IPS DF 6.9 (cell line): ENCODE results near the gene RASSF10.

ENCODE experiments used
- DNase-seq: peaks from one replicate; pipeline ENCODE4 v3.0.0-alpha.2; 2013; ENCODE audit warnings: low read depth, low spot score
- H3K27ac ChIP-seq: one replicate; pipeline ENCODE4 v1.5.1; 2013; ENCODE audit warnings: low read length, control low read depth
- H3K27me3 ChIP-seq: 2 replicates; pipeline ENCODE4 v1.6.1; 2013; ENCODE audit warnings: mild to moderate bottlenecking, low read length; ENCODE audit not compliant: control insufficient read depth, insufficient read depth
- H3K36me3 ChIP-seq: 2 replicates; pipeline ENCODE4 v1.6.1; 2013; ENCODE audit warnings: low read length; ENCODE audit not compliant: control insufficient read depth, insufficient read depth
- H3K4me1 ChIP-seq: 2 replicates; pipeline ENCODE4 v1.6.1; 2013; ENCODE audit warnings: low read length; ENCODE audit not compliant: control insufficient read depth, insufficient read depth
- H3K4me3 ChIP-seq: 2 replicates; pipeline ENCODE4 v1.5.1; 2013; ENCODE audit warnings: mild to moderate bottlenecking, low read length
- H3K9me3 ChIP-seq: 2 replicates; pipeline ENCODE4 v1.6.1; 2013; ENCODE audit warnings: low read length, inconsistent platforms; ENCODE audit not compliant: control insufficient read depth, insufficient read depth
- WGBS: extraction: QIAGEN DNeasy Blood & Tissue Kit; methylation state at CpG from one replicate; pipeline ENCODE4 v1.1.7; 2013; ENCODE audit warnings: mixed read lengths, missing lambda C conversion rate; ENCODE audit not compliant: insufficient read length, insufficient coverage; 5-methylcytosine and 5-hydroxymethylcytosine counted together

Gene RASSF10

DNA sequence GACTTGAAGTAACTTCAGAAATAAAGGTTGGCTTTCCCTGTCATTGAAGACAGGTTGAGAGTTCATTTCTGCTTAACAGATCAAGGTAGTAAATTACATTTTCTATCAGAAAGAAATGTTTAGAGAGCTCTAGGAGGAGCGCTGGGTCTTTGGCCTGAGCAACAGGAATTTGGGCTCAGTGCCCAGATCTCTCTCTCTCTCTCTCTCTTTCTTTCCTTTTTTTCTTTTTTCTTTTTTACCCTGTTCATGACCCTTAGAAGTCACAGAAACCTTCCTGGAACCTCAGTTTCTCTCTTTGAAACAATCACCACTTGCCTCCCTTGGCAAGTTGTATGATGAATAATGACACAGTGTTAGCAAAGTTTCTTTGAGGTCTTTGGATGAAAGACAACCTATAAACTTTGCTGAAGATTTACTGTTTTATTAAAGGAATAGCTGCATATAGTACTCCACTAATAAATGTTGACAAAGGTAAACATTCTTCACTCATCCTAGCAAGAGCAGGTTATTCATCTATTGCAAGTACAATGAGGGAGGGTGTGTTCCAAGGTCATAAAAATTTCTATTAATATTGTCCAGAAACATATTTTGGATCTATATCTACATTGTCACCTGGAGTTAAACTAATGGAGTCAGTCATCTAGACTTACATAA, 35.5 kb upstream of the RASSF10 start:
- Histone ChIP-seq H3K4me1 (no peaks in the 10 kb centered on the region), H3K9me3 (no peaks in the 10 kb centered on the region), H3K4me3 (no peak overlapping the region), H3K27ac (no peak overlapping the region), H3K27me3 (no peaks in the 10 kb centered on the region), H3K36me3 (no peaks in the 10 kb centered on the region)
- WGBS, result no CpG with 5 or more reads among the region's 1 CpG
- no peak for DNase-seq

DNA sequence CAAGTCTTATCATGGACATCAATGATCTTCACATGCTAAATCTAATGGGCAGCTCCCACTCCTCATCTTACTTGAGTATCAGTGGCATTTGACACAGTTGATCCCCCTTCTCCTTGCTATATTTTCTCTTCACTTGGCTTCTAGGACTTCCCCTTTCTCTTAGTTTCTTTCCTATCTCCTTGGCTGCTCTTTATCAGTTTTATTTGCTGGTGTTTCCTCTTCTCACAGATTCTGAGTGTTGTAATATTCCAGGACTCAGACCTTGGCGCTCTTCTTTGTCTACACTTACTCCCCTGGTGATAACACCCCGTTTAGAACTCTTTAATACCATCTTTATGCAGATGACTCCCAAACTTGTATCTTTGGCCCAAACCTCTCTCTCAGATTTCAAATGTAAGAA, 33.9 kb upstream of the RASSF10 start:
- Histone ChIP-seq H3K27ac (no peak overlapping the region), H3K4me1 (no peaks in the 10 kb centered on the region), H3K9me3 (no peaks in the 10 kb centered on the region), H3K4me3 (no peak overlapping the region), H3K36me3 (no peaks in the 10 kb centered on the region), H3K27me3 (no peaks in the 10 kb centered on the region)
- no peak for DNase-seq
- no CpG with 5 or more reads among the region's 2 CpGs for WGBS

DNA sequence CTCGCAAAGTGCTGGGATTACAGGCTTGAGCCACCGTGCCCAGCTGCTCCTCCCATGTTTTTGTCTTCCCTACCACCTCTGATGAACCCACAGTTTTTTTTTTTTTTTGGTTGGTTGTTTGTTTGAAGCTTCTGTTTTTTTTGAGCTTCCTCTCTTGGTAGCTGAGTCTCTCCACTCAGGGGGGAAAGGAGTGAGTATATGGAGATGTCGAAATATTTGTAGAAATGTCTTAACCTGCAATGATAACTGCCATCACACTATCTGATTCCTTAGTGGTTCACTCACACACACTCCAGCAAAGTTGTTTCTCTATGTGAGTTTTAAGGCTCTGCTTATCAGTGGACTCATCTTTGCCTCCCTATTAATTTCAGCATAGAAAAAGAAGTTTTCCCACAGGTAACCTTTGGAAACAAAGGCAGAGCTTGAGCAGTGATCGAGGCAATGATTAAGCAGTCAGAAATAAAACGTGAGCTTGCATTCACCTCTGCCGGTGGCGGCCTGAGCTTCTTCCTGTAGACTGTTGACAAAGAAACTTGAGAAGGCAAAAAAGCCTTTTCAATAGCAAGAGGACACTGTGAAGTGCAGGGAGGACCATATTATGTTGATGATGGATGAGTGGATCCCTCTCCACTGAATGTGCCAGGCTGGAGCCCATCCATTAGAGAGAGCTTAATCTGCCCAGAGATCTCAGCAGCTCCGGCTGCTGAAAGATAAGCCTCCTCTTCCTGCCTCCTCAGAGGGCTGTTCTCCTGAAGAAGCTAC, 29.0 kb upstream of the RASSF10 start:
- no peak for DNase-seq
- Histone ChIP-seq H3K4me1 (no peaks in the 10 kb centered on the region), H3K4me3 (no peak overlapping the region), H3K36me3 (no peaks in the 10 kb centered on the region), H3K27me3 (no peaks in the 10 kb centered on the region), H3K27ac (no peak overlapping the region), H3K9me3 (no peaks in the 10 kb centered on the region)
- WGBS, result no CpG with 5 or more reads among the region's 8 CpGs

DNA sequence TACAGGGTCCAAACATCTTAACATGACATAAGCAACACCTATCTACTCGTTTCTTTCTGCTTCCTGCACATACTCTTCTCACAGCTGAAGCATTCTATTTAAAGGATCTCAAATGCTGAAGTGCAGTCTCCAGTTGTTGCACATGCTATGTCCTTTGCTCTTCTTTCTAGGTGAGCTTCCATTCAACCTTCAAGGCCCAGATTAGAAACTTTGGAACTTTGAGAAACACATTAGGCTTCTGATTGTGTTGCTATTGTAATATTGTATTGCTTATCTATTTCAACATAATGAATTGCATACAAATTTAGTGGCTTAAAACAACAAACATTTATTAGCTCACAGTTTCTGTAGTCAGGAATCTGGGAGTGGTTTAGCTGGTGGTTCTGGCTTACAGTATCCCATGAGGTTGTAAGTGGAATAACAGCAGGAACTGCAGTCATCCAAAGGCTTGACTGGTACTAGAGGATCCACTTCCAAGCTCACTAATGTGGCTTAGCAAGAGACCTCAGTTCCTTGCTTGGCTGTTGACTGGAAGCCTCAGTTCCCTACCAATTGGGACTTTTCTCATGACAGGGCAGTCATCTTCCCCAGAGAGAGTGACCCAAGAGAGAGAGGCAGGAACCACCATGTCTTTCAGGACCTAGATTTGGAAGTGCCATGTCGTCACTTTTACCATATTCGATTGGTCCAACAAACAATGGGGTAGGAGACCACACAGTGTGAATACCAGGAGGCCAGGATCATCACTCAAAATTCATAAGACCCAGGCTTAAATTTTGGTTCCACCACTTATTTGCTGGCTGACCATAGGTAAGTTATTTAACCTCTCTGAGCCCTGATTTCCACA, 27.2 kb upstream of the RASSF10 start:
- no peak overlapping the region for H3K4me3 ChIP-seq
- no CpG with 5 or more reads among the region's 3 CpGs for WGBS
- no peaks in the 10 kb centered on the region for H3K4me1 ChIP-seq
- no peaks in the 10 kb centered on the region for H3K27me3 ChIP-seq
- DNase-seq, result no peak
- H3K36me3 ChIP-seq, result no peaks in the 10 kb centered on the region
- no peak overlapping the region for H3K27ac ChIP-seq
- H3K9me3 ChIP-seq, result no peaks in the 10 kb centered on the region

DNA sequence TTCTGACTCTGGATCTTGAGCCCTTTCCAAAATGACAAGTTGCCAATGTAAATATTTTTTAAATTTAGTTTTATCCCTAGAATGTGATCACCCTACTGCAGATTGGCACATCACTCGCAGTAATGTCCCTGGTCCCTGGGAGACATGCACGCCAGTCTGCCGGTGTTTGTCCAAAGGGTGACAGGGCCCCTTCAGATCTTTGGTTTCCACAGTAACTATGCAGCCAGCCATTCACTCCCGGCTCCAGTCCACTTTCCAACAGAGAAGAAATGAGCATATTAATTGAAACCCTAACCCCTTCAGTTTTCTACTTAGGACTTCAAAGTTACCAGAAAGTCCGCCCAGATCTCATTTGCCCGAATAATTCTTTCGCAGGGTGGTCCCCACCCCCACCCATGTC, 25.8 kb upstream of the RASSF10 start:
- Histone ChIP-seq H3K27ac (no peak overlapping the region), H3K36me3 (no peaks in the 10 kb centered on the region), H3K27me3 (no peaks in the 10 kb centered on the region), H3K4me3 (no peak overlapping the region), H3K4me1 (no peaks in the 10 kb centered on the region), H3K9me3 (no peaks in the 10 kb centered on the region)
- no peak for DNase-seq
- no CpG with 5 or more reads among the region's 7 CpGs for WGBS

DNA sequence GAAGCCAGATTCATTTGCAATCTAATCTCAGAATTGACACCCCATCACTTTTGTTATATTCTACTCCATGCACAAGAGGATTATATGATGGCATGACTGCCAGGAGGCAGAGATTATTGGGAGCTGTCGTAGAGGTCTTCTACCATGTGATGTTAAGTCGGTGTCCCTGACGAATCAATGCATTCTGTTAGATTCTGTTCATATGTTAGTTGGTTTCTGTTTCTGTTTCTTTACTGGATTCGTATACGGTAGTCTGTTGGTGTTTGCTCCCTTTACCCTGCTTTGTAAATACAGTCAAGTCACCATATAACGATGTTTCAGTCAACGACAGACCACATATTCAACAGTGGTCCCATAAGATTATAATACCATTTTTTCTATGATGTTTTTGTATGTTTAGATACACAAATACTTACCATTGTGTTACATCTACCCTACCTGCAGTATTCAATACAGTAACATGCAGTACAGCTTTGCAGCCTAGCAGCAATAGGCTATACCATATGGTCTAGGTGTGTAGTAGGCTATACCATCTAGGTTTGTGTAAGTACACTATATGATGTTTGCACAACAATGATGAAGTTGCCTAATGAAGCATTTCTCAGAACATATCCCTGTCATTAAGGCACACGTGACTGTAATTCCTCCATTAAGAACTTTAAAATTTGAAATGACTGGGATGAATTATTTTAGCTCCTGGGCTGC, 22.8 kb upstream of the RASSF10 start:
- Histone ChIP-seq H3K27me3 (no peaks in the 10 kb centered on the region), H3K4me3 (no peak overlapping the region), H3K36me3 (no peaks in the 10 kb centered on the region), H3K27ac (no peak overlapping the region), H3K9me3 (no peaks in the 10 kb centered on the region), H3K4me1 (no peaks in the 10 kb centered on the region)
- DNase-seq, result no peak
- no CpG with 5 or more reads among the region's 8 CpGs for WGBS

DNA sequence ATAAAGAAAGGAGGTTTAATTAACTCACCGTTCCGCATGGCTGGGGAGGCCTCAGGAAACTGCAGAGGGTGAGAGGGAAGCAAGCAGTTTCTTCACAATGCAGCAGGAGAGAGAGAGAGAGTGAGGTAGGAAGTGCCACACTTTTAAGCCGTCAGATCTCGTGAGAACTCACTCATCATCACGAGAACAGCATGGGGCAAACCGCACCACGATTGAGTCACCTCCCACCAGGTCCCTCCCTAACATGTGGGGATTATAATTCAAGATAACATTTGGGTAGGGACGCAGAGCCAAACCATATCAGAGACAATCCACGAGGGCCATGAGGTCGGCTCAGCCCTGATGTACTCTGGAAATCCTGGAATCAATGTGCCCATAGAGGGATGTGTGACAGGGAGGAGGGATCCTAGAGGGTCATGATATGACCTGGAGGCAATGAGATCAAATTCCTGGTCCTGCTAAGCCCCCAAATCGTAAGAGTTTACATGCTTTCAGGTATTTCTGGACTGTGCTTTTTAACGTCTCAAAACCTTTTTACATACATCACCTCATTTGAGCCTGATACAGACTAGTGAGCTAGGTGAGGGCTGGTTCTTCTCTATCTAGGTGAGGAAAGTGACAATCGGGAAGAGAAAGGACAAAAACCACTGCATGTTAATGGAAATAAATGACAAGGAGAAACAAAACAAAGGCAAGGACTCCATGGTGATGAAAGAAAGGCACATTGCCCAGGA, 19.5 kb upstream of the RASSF10 start:
- H3K27ac ChIP-seq, result no peak overlapping the region
- no peak overlapping the region for H3K4me3 ChIP-seq
- H3K36me3 ChIP-seq, result no peaks in the 10 kb centered on the region
- DNase-seq, result no peak
- WGBS, result no CpG with 5 or more reads among the region's 13 CpGs
- no peaks in the 10 kb centered on the region for H3K9me3 ChIP-seq
- no peaks in the 10 kb centered on the region for H3K27me3 ChIP-seq
- no peaks in the 10 kb centered on the region for H3K4me1 ChIP-seq

DNA sequence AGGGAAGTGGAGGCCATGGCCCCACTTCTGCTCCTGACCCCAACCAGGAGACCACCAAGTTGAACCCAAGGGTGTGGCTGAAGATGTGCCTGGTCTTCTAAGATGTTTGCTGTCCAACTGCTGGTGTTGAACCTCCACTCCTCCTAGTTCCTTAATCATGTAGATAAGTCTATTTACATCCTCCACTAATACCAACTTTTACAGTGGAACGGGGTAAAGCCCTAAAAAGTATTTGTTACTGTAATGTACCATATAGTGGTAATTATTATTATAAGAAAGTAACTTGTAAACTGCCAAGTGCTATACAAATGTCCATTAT, 19.0 kb upstream of the RASSF10 start:
- Histone ChIP-seq H3K4me1 (no peaks in the 10 kb centered on the region), H3K27me3 (no peaks in the 10 kb centered on the region), H3K36me3 (no peaks in the 10 kb centered on the region), H3K9me3 (no peaks in the 10 kb centered on the region), H3K4me3 (no peak overlapping the region), H3K27ac (no peak overlapping the region)
- WGBS, result no CpG with 5 or more reads among the region's 1 CpG
- DNase-seq, result no peak

DNA sequence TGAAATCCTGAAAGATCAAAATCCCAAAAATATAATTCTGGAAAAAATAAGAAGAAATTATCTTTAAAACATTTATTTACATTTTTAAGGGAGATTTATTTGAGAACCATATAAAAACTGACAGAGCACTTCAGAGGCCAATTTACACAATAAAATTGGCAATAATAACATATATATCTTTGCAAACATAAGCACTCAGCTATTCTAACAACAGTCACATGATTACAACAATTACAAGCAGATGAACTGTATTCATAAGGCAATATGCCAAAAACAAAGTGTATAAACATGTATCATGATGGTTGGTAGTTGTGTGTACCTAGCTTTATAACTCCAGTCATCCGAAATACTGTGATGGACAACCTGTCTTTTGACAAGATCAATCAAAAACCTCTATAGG, 17.7 kb upstream of the RASSF10 start:
- no peaks in the 10 kb centered on the region for H3K9me3 ChIP-seq
- no CpG with 5 or more reads among the region's 1 CpG for WGBS
- H3K36me3 ChIP-seq, result no peaks in the 10 kb centered on the region
- no peaks in the 10 kb centered on the region for H3K27me3 ChIP-seq
- H3K4me3 ChIP-seq, result no peak overlapping the region
- H3K27ac ChIP-seq, result no peak overlapping the region
- DNase-seq, result no peak
- no peaks in the 10 kb centered on the region for H3K4me1 ChIP-seq

DNA sequence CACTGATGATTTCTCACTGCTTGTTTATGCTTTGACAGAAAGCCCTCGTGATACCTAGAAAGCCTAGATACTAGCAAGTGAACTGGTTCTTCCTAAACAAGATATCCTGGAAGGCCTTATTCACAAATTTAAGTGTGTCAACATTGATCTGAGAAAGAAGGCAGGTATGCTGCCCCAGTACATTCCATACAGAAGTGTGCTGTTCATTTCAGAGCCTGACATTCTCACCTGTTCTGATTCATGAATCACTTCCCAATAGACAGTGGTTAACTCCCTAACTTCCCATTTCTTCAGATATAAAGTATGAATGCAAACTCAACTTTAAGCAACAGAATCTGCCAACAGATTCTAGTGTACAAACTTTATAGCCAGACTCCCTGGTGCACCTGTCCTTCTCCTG, 15.5 kb upstream of the RASSF10 start:
- no peak for DNase-seq
- no peak overlapping the region for H3K27ac ChIP-seq
- no peaks in the 10 kb centered on the region for H3K4me1 ChIP-seq
- no peak overlapping the region for H3K4me3 ChIP-seq
- no CpG with 5 or more reads among the region's 1 CpG for WGBS
- H3K36me3 ChIP-seq, result no peaks in the 10 kb centered on the region
- H3K27me3 ChIP-seq, result no peaks in the 10 kb centered on the region
- H3K9me3 ChIP-seq, result no peaks in the 10 kb centered on the region
